Mesenchymal stem cell (in vitro differentiated cells and primary cell): Measurements from ENCODE around the gene SLC39A13.

ENCODE experiments used
- DNase-seq: peaks from one replicate; pipeline ENCODE4 v3.0.0-alpha.2; 2013
- H2AFZ ChIP-seq: one replicate; pipeline ENCODE4 v1.6.1; 2013; ENCODE audit warnings: low read depth, mild to moderate bottlenecking, control low read depth, inconsistent platforms, low read length, moderate library complexity
- H2AK5ac ChIP-seq: 2 replicates; pipeline ENCODE4 v1.6.1; 2013; ENCODE audit warnings: low read length, moderate library complexity, mild to moderate bottlenecking, inconsistent platforms; ENCODE audit not compliant: severe bottlenecking
- H2BK120ac ChIP-seq: one replicate; pipeline ENCODE4 v1.6.1; 2013; ENCODE audit warnings: low read depth, mild to moderate bottlenecking, inconsistent platforms, low read length, moderate library complexity
- H2BK12ac ChIP-seq, 2 experiments: one replicate each; pipeline ENCODE4 v1.6.1; 2013; ENCODE audit warnings: inconsistent platforms in 2 of 2, low read length in 2 of 2, mild to moderate bottlenecking in 2 of 2, moderate library complexity in 2 of 2, control low read depth in 1 of 2
- H2BK15ac ChIP-seq: one replicate; pipeline ENCODE4 v1.6.1; 2013; ENCODE audit warnings: mild to moderate bottlenecking, low read depth, inconsistent platforms; ENCODE audit not compliant: poor library complexity, severe bottlenecking
- H2BK5ac ChIP-seq: 2 replicates; pipeline ENCODE4 v1.6.1; 2013; ENCODE audit warnings: low read depth, mild to moderate bottlenecking, low read length, control low read depth, inconsistent platforms; ENCODE audit not compliant: poor library complexity, severe bottlenecking
- H3K14ac ChIP-seq, 2 experiments: one replicate each; pipeline ENCODE4 v1.6.1; 2013; ENCODE audit warnings: inconsistent platforms in 2 of 2, low read length in 2 of 2, control low read depth in 1 of 2, mild to moderate bottlenecking in 1 of 2, moderate library complexity in 1 of 2
- H3K18ac ChIP-seq, 2 experiments: one replicate each; pipeline ENCODE4 v1.6.1; 2013; ENCODE audit warnings: inconsistent platforms in 2 of 2, low read length in 2 of 2, control low read depth in 1 of 2, low read depth in 1 of 2, mild to moderate bottlenecking in 1 of 2
- H3K23ac ChIP-seq, 2 experiments: one replicate each; pipeline ENCODE4 v1.6.1; 2013; ENCODE audit warnings: inconsistent platforms in 2 of 2, low read length in 2 of 2, mild to moderate bottlenecking in 2 of 2, moderate library complexity in 2 of 2, control low read depth in 1 of 2
- H3K27ac ChIP-seq: 2 replicates; pipeline ENCODE4 v1.5.1; 2013; ENCODE audit warnings: mild to moderate bottlenecking, moderate library complexity, low read length, control low read depth, inconsistent platforms; ENCODE audit not compliant: poor library complexity, severe bottlenecking
- H3K27me3 ChIP-seq, 2 experiments: 2 replicates each; pipeline versions ENCODE4 v1.6.1 to v1.7.0; 2013; ENCODE audit warnings: low read length in 2 of 2, mild to moderate bottlenecking in 2 of 2, moderate library complexity in 2 of 2, control low read depth in 1 of 2, inconsistent platforms in 1 of 2; ENCODE audit not compliant: control insufficient read depth in 1 of 2, insufficient read depth in 1 of 2
- H3K36me3 ChIP-seq, 2 experiments: 2 replicates each; pipeline versions ENCODE4 v1.6.1 to v1.7.0; 2013; ENCODE audit warnings: low read length in 2 of 2, control low read depth in 1 of 2, inconsistent platforms in 1 of 2, low read depth in 1 of 2, mild to moderate bottlenecking in 1 of 2; ENCODE audit not compliant: insufficient read depth in 2 of 2, control insufficient read depth in 1 of 2
- H3K4ac ChIP-seq, 2 experiments: one replicate each; pipeline ENCODE4 v1.6.1; 2013; ENCODE audit warnings: inconsistent platforms in 2 of 2, low read length in 2 of 2, mild to moderate bottlenecking in 2 of 2, moderate library complexity in 2 of 2, control low read depth in 1 of 2, low read depth in 1 of 2
- H3K4me1 ChIP-seq: 2 replicates; pipeline ENCODE4 v1.6.1; 2013; ENCODE audit warnings: low read depth, low read length, control low read depth; ENCODE audit not compliant: control insufficient read depth, insufficient read depth
- H3K4me2 ChIP-seq: 2 replicates; pipeline ENCODE4 v1.6.1; 2013; ENCODE audit warnings: low read length, mild to moderate bottlenecking, inconsistent platforms; ENCODE audit not compliant: poor library complexity, severe bottlenecking
- H3K4me3 ChIP-seq, 2 experiments: 2 replicates each; pipeline versions ENCODE4 v1.5.1 to v1.7.0; 2013; ENCODE audit warnings: low read length in 2 of 2, mild to moderate bottlenecking in 2 of 2, control low read depth in 1 of 2, low read depth in 1 of 2; ENCODE audit not compliant: insufficient read depth in 1 of 2
- H3K79me1 ChIP-seq: replicated peaks from 2 replicates; pipeline ENCODE4 v1.6.1; 2013; ENCODE audit warnings: mild to moderate bottlenecking, control low read depth, low read length, inconsistent platforms; ENCODE audit not compliant: poor library complexity, severe bottlenecking
- H3K9ac ChIP-seq: 2 replicates; pipeline ENCODE4 v1.7.0; 2013; ENCODE audit warnings: mild to moderate bottlenecking, low read length, moderate library complexity
- H3K9me3 ChIP-seq: 2 replicates; pipeline ENCODE4 v1.7.0; 2013; ENCODE audit warnings: mild to moderate bottlenecking, low read length; ENCODE audit not compliant: control insufficient read depth
- H4K8ac ChIP-seq: one replicate; pipeline ENCODE4 v1.6.1; 2013; ENCODE audit warnings: inconsistent platforms, mild to moderate bottlenecking, low read length, moderate library complexity
- H4K91ac ChIP-seq: one replicate; pipeline ENCODE4 v1.6.1; 2013; ENCODE audit warnings: mild to moderate bottlenecking, low read length, inconsistent platforms
- WGBS: methylation state at CpG from one replicate; pipeline ENCODE4 v1.1.7; 2013; ENCODE audit warnings: mixed read lengths; 5-methylcytosine and 5-hydroxymethylcytosine counted together

The SLC39A13 gene

DNA sequence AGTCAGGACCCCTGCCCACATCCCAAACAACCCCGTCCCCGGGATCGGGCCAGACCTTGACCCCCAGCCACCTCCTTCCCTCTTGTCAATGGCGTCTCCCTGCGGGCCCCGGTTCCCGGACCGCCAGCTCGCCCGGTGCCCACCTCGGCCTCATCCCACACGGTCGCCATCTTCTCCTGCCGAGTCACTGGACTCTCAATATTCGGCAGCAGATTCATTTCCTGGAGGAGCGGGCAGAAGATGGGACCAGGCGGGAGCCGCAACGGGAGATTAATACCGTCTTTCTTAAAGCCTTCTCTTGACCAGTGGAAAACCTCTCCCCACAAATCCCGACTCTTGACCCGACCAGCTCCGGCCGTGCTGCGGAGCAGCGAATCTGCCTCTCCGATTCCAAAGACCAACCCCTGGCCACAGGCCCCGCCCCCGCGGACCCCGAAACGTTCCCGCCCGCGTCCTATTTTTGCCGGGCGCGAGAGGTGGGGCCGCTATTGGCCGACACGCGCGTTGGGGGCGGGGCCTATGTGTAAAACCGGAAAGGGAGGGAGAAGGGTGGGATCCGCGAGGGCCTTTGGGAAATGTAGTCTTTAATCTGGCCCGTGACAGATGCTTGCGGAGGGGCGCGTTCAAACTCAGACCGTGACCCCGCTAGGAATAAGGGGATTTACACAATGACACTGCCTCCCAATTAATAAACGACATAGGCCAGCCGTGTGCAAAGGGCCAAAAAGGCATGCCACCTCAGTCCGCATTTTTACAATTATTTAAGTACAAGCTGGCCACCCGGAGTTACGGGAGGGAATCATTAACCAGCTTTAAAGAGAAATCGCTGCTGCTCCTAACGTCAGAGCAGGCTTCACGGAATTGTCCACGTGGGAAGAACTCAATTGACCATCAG lies 17.9 kb downstream of the SLC39A13 start, which contains the start of gene PSMC3:
TSS of gene PSMC3 (minus strand) at position 378 of the 895 bp plus-strand sequence. CDS start at position 218, 160 bp downstream.
- H3K4ac ChIP-seq = peak within 1 kb of the TSS in 1 of 2 experiments; percentile 81
- peak within 1 kb of the TSS; percentile 92 for H3K27ac ChIP-seq
- peak within 1 kb of the TSS; percentile 35 for H2BK15ac ChIP-seq
- H3K36me3 ChIP-seq = peaks cover 36 to 37% of the 10 kb centered on the region in 2 experiments
- peak within 1 kb of the TSS; percentile 89 for H2BK120ac ChIP-seq
- H2BK5ac ChIP-seq = peak within 1 kb of the TSS; percentile 97
- WGBS = 4% methylated on average over 60 of the region's 62 CpGs
- H2AFZ ChIP-seq = peak within 1 kb of the TSS; percentile 75
- no peaks in the 10 kb centered on the region for H3K27me3 ChIP-seq
- H4K8ac ChIP-seq = peak within 1 kb of the TSS; percentile 78
- H3K23ac ChIP-seq = no peak within 1 kb of the TSS
- H3K4me2 ChIP-seq = peak within 1 kb of the TSS; percentile 96
- H3K14ac ChIP-seq = peak within 1 kb of the TSS in 1 of 2 experiments; percentile 39
- H3K4me1 ChIP-seq = peaks cover 12% of the 10 kb centered on the region
- peak within 1 kb of the TSS; percentile 50 for H2AK5ac ChIP-seq
- H3K18ac ChIP-seq = peak within 1 kb of the TSS; percentile 52 to 92
- peak within 1 kb of the TSS; percentile 99 for H3K9ac ChIP-seq
- H4K91ac ChIP-seq = peak within 1 kb of the TSS; percentile 77
- peak; percentile 96 for DNase-seq
- no peaks in the 10 kb centered on the region for H3K9me3 ChIP-seq
- peaks cover 25% of the 10 kb centered on the region for H3K79me1 ChIP-seq
- H3K4me3 ChIP-seq = peak within 1 kb of the TSS; percentile 92 to 95
- H2BK12ac ChIP-seq = peak within 1 kb of the TSS in 1 of 2 experiments; percentile 18

DNA sequence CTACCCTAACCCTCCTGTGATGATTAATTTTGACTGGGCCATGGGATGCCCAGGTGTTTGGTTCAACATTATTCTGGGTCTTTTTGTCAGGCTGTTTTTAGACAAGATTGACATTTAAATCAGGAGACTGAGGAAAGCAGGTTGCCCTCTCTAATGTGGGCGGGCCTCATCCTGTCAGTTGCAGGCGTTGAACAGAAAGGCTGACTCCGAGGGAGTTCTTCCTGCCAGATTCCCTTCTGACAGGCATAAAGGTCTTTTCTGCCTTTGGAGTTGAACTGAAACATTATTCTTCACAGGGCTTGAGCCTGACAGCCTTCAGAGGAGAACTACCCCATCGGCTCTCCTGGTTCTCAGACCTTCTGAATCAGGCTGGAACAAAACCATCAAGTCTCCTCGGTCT lies 22.1 kb downstream of the SLC39A13 start:
- Histone ChIP-seq H3K4me1 (no peaks in the 10 kb centered on the region), H3K14ac (no peak overlapping the region), H3K23ac (no peak overlapping the region), H2BK15ac (no peak overlapping the region), H3K4me2 (no peak overlapping the region), H3K27ac (no peak overlapping the region), H2BK12ac (no peak overlapping the region), H3K36me3 (no peaks in the 10 kb centered on the region), H3K79me1 (no peaks in the 10 kb centered on the region), H3K9ac (no peak overlapping the region), H2AFZ (no peak overlapping the region), H2BK5ac (no peak overlapping the region), H2BK120ac (no peak overlapping the region), H3K27me3 (no peaks in the 10 kb centered on the region), H4K8ac (no peak overlapping the region), H4K91ac (no peak overlapping the region), H3K18ac (no peak overlapping the region), H3K4me3 (no peak overlapping the region), H3K9me3 (no peaks in the 10 kb centered on the region), H3K4ac (no peak overlapping the region), H2AK5ac (no peak overlapping the region)
- DNase-seq = no peak
- 52% methylated on average over 4 of the region's 5 CpGs for WGBS

DNA sequence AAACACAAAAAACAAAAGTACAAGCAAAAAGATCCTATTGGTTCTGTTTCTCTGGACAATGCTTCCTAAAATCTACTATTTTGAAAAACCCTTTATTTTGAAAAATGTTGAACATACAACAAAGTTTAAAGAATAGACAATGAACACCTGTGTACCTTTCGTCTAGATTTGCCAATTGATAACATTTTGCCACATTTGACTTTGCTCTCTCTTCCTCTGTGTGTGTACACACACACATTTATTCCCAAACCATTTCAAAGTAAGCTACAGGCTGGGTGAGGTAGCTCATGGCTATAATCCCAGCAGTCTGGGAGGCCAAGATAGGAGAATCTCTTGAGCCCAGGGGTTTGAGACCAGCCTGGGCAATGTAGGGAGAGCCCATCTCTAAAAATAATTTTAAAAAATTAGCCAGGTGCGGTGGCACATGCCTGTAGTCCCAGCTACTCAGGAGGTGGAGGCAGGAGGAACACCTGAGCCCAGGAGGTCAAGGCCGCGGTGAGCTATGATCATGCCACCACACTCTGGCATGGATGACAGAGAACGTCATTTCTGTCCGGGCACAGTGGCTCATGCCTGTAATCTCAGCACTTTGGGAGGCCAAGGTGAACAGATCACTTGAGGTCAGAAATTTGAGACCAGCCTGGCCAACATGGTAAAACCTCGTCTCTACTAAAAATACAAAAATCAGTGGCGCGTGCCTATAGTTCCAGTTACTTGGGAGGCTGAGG lies 23.1 kb downstream of the SLC39A13 start:
- no peak overlapping the region for H3K14ac ChIP-seq
- H3K4me3 ChIP-seq = no peak overlapping the region
- H3K27me3 ChIP-seq = no peaks in the 10 kb centered on the region
- H3K27ac ChIP-seq = no peak overlapping the region
- no peaks in the 10 kb centered on the region for H3K36me3 ChIP-seq
- H3K9me3 ChIP-seq = no peaks in the 10 kb centered on the region
- no peak overlapping the region for H2BK120ac ChIP-seq
- no peak overlapping the region for H2AK5ac ChIP-seq
- WGBS = 90% methylated on average over 9 of the region's 9 CpGs
- H3K4me1 ChIP-seq = no peaks in the 10 kb centered on the region
- no peak overlapping the region for H4K8ac ChIP-seq
- H3K18ac ChIP-seq = no peak overlapping the region
- no peak overlapping the region for H2BK15ac ChIP-seq
- H3K4me2 ChIP-seq = no peak overlapping the region
- no peak overlapping the region for H2AFZ ChIP-seq
- H4K91ac ChIP-seq = no peak overlapping the region
- no peak overlapping the region for H3K4ac ChIP-seq
- no peak overlapping the region for H3K23ac ChIP-seq
- no peak overlapping the region for H2BK12ac ChIP-seq
- H3K79me1 ChIP-seq = no peaks in the 10 kb centered on the region
- no peak overlapping the region for H3K9ac ChIP-seq
- H2BK5ac ChIP-seq = no peak overlapping the region
- no peak for DNase-seq

DNA sequence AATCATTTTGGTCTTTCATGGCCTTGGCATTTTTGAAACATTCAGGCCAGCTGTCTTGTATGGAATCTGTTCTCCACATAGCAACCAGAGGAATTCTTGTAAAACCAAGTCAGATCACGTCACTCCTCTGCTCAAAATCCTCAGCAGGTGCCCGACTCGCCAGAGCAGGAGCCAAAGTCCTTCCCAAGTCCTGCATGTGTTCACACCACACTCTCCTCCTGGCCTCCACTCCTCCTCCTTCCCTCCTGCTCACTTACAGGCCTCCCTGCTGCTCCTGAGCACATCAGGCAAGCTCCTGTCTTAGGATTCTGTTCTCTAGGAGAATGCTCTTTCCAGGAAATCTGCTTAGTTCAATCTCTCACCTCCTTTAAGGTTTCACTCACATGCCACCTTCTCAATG lies 24.8 kb downstream of the SLC39A13 start:
- H2BK15ac ChIP-seq = no peak overlapping the region
- no peak overlapping the region for H3K14ac ChIP-seq
- no peak overlapping the region for H4K8ac ChIP-seq
- H2BK12ac ChIP-seq = no peak overlapping the region
- DNase-seq = no peak
- peaks cover 0 to 4% of the 10 kb centered on the region in 2 experiments for H3K36me3 ChIP-seq
- H3K4ac ChIP-seq = no peak overlapping the region
- no peak overlapping the region for H2BK120ac ChIP-seq
- peaks cover 4% of the 10 kb centered on the region for H3K4me1 ChIP-seq
- H3K27me3 ChIP-seq = no peaks in the 10 kb centered on the region
- H3K79me1 ChIP-seq = no peaks in the 10 kb centered on the region
- H3K23ac ChIP-seq = no peak overlapping the region
- no peak overlapping the region for H2AFZ ChIP-seq
- no peak overlapping the region for H4K91ac ChIP-seq
- H2AK5ac ChIP-seq = no peak overlapping the region
- no peak overlapping the region for H2BK5ac ChIP-seq
- H3K27ac ChIP-seq = no peak overlapping the region
- H3K9ac ChIP-seq = no peak overlapping the region
- H3K4me2 ChIP-seq = no peak overlapping the region
- no peak overlapping the region for H3K4me3 ChIP-seq
- H3K9me3 ChIP-seq = no peaks in the 10 kb centered on the region
- H3K18ac ChIP-seq = no peak overlapping the region
- 81% methylated on average over 3 of the region's 3 CpGs for WGBS
